OCI-LY7 (cell line): Measurements from ENCODE around the gene POLR2E. TPM values are rescaled to one million over a fixed set of nuclear protein-coding genes. Genes with fewer than 3 reads are reported as not detected.

ENCODE experiments used
- BruUV-seq: library from RNA; stranded (reverse); fragments of 400-500 nt; replicated peaks from 2 replicates; lab custom pipeline; 2021; lab: Mats Ljungman, UMichigan
- CTCF ChIA-PET: fragments of 300-600 bp; sonication (Branson Sonifier 250); formaldehyde crosslinking; loops from one replicate; lab custom pipeline; 2022; ENCODE audit warnings: antibody characterized with exemption; ENCODE audit not compliant: unreplicated experiment; lab: Charles Lee
- POLR2A ChIA-PET: fragments of 300-600 bp; sonication (Branson Sonifier 250); formaldehyde crosslinking; loops from one replicate; lab custom pipeline; 2022; ENCODE audit warnings: antibody characterized with exemption; lab: Charles Lee
- DNase-seq: peaks from one replicate; pipeline ENCODE4 v3.0.0-alpha.2; 2015; ENCODE audit warnings: low spot score
- H2AFZ ChIP-seq: fragments of 200-600 bp; sonication (generic), shearing (Covaris generic); 2 replicates; pipeline ENCODE4 v1.6.1; 2014; ENCODE audit warnings: mild to moderate bottlenecking, antibody characterized with exemption, low read length, moderate library complexity
- H3K27ac ChIP-seq: fragments of 200-600 bp; sonication (generic); 2 replicates; pipeline ENCODE4 v1.5.1; 2014; ENCODE audit warnings: mixed run types, low read depth, mild to moderate bottlenecking, moderate library complexity, low read length, inconsistent platforms; ENCODE audit not compliant: poor library complexity, severe bottlenecking
- H3K36me3 ChIP-seq: fragments of 200-600 bp; sonication (generic); 2 replicates; pipeline ENCODE4 v1.6.1; 2014; ENCODE audit warnings: mild to moderate bottlenecking, antibody characterized with exemption, low read length, moderate library complexity, mixed read lengths; ENCODE audit not compliant: insufficient read depth
- H3K4me1 ChIP-seq: fragments of 200-600 bp; sonication (generic); 2 replicates; pipeline ENCODE4 v1.5.1; 2014; ENCODE audit warnings: mild to moderate bottlenecking, low read length; ENCODE audit not compliant: insufficient read depth, poor library complexity, severe bottlenecking
- H3K4me2 ChIP-seq: fragments of 200-600 bp; sonication (generic); 2 replicates; pipeline ENCODE4 v1.6.1; 2014; ENCODE audit warnings: mild to moderate bottlenecking, low read length
- H3K4me3 ChIP-seq: fragments of 200-600 bp; sonication (generic); 2 replicates; pipeline ENCODE4 v1.5.1; 2014; ENCODE audit warnings: mild to moderate bottlenecking, low read depth, low read length; ENCODE audit not compliant: poor library complexity, severe bottlenecking
- H3K79me2 ChIP-seq: fragments of 200-600 bp; sonication (generic); 2 replicates; pipeline ENCODE4 v1.6.1; 2016; ENCODE audit warnings: low read depth, mild to moderate bottlenecking, low read length, moderate library complexity, mixed read lengths; ENCODE audit not compliant: insufficient read depth
- H3K9me2 ChIP-seq: fragments of 200-600 bp; sonication (generic); 2 replicates; pipeline ENCODE4 v1.6.1; 2016; ENCODE audit warnings: mild to moderate bottlenecking, low read length, mixed read lengths; ENCODE audit not compliant: insufficient read depth
- H3K9me3 ChIP-seq: fragments of 200-600 bp; sonication (generic); 2 replicates; pipeline ENCODE4 v1.6.1; 2014; ENCODE audit warnings: mild to moderate bottlenecking, mixed run types, low read length, mixed read lengths
- H4K20me1 ChIP-seq: fragments of 200-600 bp; sonication (generic); 2 replicates; pipeline ENCODE4 v1.6.1; 2014; ENCODE audit warnings: mild to moderate bottlenecking, antibody characterized with exemption, low read length, moderate library complexity, mixed read lengths; ENCODE audit not compliant: insufficient read depth
- EZH2phosphoT487 ChIP-seq: fragments of 200-600 bp; sonication (generic); IDR thresholded peaks from 2 replicates; pipeline ENCODE4 v1.6.1; 2018; ENCODE audit warnings: low read depth, borderline replicate concordance, mild to moderate bottlenecking, mixed run types, antibody characterized with exemption, low read length, moderate library complexity, mixed read lengths
- intact Hi-C: fragments of 100-400 bp; cut with micrococcal nuclease; formaldehyde crosslinking; loops from one replicate; pipeline ENCODE4 v1.10.0; 2022; ENCODE audit not compliant: unreplicated experiment
- total RNA-seq, 2 experiments: library from RNA; depleted of rRNA in 1 of 2; stranded (reverse); fragments of >200 nt in 1 of 2; shearing (Covaris generic) in 1 of 2; gene quantifications; 2 replicates each; pipeline ENCODE4 v1.2.3, GENCODE V29; 2014 to 2022
- TF ChIP-seq, protein P1 (sequence below): fragments of 200-600 bp; sonication (generic); conservative IDR thresholded peaks from 2 replicates; pipeline ENCODE4 v1.5.1; 2014; ENCODE audit warnings: mild to moderate bottlenecking, antibody characterized with exemption, low read length, moderate library complexity, mixed read lengths

POLR2E gene
- total RNA-seq, 2 experiments from 2014 or later: 153 to 193 TPM

DNA sequence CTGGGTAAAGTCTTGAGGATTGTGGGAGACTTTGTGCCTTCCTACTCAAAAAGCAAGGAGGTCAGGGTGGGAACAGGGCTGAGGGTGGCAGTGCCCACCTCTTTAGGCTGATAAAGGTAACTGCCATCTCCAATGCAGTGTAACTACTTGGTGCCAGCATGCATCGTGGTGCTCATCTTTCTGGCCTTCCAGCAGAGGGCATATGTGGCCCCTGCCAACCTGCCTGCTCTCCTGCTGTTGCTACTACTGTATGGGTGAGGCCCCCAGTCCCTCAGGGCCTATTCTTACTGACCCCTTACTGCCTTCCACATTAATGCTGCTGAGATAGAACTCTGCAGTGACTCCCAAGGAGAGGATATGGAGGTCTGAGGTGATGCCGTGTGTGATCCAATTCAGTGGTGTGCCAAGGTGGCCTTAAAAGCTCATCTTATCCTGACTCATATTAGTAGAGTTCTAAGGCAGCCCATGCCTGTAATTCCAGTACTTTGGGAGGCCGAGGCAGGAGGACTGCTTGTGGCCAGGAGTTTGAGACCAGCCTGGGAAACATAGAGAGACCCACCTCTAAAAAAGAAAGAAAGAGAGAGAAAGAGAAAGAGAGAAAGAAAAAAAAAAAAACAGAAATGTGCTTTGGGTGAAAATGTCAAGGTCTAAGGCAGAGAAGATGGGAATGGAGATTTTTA, 37.9 kb downstream of the POLR2E start:
- H3K9me3 ChIP-seq: no peaks in the 10 kb centered on the region
- H2AFZ ChIP-seq: no peak overlapping the region
- intact Hi-C loops: loop anchor here (5.0 kb wide), 1 partner anchor 135 kb away; no protein-coding TSS in a partner anchor
- no peak overlapping the region for H3K4me3 ChIP-seq
- H3K27ac ChIP-seq: peak overlapping the region; percentile 41
- ChIA-PET CTCF (no interaction called here), POLR2A (interaction anchor here (0.7 to 1.2 kb wide), 2 partner anchors 33 to 187 kb away, joined by 3 read pairs; no protein-coding TSS in a partner anchor)
- no peak overlapping the region for H3K4me2 ChIP-seq
- no peaks in the 10 kb centered on the region for H3K79me2 ChIP-seq
- H3K4me1 ChIP-seq: peaks cover 21% of the 10 kb centered on the region
- no peaks in the 10 kb centered on the region for H3K9me2 ChIP-seq
- DNase-seq: peak; percentile 70
- TF ChIP-seq EZH2phosphoT487: no peak
- TF ChIP-seq, protein P1, sequence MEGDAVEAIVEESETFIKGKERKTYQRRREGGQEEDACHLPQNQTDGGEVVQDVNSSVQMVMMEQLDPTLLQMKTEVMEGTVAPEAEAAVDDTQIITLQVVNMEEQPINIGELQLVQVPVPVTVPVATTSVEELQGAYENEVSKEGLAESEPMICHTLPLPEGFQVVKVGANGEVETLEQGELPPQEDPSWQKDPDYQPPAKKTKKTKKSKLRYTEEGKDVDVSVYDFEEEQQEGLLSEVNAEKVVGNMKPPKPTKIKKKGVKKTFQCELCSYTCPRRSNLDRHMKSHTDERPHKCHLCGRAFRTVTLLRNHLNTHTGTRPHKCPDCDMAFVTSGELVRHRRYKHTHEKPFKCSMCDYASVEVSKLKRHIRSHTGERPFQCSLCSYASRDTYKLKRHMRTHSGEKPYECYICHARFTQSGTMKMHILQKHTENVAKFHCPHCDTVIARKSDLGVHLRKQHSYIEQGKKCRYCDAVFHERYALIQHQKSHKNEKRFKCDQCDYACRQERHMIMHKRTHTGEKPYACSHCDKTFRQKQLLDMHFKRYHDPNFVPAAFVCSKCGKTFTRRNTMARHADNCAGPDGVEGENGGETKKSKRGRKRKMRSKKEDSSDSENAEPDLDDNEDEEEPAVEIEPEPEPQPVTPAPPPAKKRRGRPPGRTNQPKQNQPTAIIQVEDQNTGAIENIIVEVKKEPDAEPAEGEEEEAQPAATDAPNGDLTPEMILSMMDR: peak; percentile 75
- H4K20me1 ChIP-seq: no peaks in the 10 kb centered on the region
- peaks cover 18% of the 10 kb centered on the region; the same call in 1 of the 2 replicates for H3K36me3 ChIP-seq
- BruUV-seq: no TSS peak

DNA sequence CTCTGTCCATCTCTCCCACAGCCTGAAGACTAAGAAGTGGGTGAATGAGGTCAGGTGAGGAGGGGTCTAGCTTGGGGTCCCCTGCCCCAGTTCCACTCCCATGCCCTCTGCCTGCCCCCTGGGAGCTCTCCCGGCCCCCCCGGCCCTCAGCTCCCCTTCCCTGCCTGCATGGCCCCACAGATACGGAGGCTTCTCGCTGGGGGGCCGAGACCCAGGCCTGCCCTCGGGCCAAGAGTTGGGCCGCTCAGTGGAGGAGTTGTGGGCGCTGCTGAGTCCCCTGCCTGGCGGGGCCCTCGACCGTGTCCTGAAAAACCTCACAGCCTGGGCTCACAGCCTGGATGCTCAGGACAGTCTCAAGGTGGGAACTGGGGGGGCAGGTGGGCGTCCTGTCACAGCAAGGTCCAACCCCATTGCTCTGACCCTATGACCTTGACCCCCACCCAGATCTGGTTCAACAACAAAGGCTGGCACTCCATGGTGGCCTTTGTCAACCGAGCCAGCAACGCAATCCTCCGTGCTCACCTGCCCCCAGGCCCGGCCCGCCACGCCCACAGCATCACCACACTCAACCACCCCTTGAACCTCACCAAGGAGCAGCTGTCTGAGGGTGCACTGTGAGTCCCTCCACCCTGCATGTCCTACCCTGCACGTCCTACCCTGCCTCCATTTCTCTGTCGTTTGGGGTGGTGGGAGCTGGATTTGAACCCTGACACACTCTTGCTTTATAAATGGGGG, 39.1 kb downstream of the POLR2E start:
- POLR2A ChIA-PET: no interaction called here
- no peak overlapping the region for H3K4me3 ChIP-seq

More for the DNA sequence above, 39.1 kb downstream of the POLR2E start:
- no peaks in the 10 kb centered on the region for H3K9me3 ChIP-seq
- peaks cover 21% of the 10 kb centered on the region for H3K4me1 ChIP-seq
- H3K27ac ChIP-seq: no peak overlapping the region
- no peak for TF ChIP-seq EZH2phosphoT487
- TF ChIP-seq, protein P1: no peak
- H3K79me2 ChIP-seq: no peaks in the 10 kb centered on the region
- H3K36me3 ChIP-seq: peaks cover 18% of the 10 kb centered on the region; the same call in 1 of the 2 replicates
- H3K4me2 ChIP-seq: no peak overlapping the region
- DNase-seq: no peak
- H4K20me1 ChIP-seq: no peaks in the 10 kb centered on the region
- intact Hi-C loops: loop anchor here (5.0 kb wide), 1 partner anchor 136 kb away; no protein-coding TSS in a partner anchor
- H3K9me2 ChIP-seq: no peaks in the 10 kb centered on the region
- no TSS peak for BruUV-seq
- H2AFZ ChIP-seq: no peak overlapping the region
- CTCF ChIA-PET: no interaction called here
